SK-N-SH treated with all-trans-retinoic acid at 6 μM for 48 hours (cell line): ENCODE measurements around the gene EHBP1.
A peak's percentile ranks its signal among the peaks of the same experiment; 100 is the strongest.

Source experiments
- ATAC-seq: fragments of 200-7000 bp; cut with Tn5 transposase; 3 replicates; pipeline ENCODE4 v1.9.1; 2020; ENCODE audit warnings: mild to moderate bottlenecking, moderate library complexity
- CSDC2 ChIP-seq: fragments of 250-450 bp; sonication (Bioruptor Pico); IDR thresholded peaks from 2 replicates; pipeline ENCODE4 v1.5.0; 2020; ENCODE audit warnings: mild to moderate bottlenecking, moderate library complexity
- ESRRG ChIP-seq: fragments of 250-450 bp; sonication (Bioruptor Pico); IDR thresholded peaks from 2 replicates; pipeline ENCODE4 v1.6.1; 2021; ENCODE audit warnings: mild to moderate bottlenecking
- GLIS3 ChIP-seq: fragments of 250-450 bp; sonication (Bioruptor Pico); IDR thresholded peaks from 2 replicates; pipeline ENCODE4 v1.5.0; 2020; ENCODE audit warnings: mild to moderate bottlenecking, moderate library complexity
- OSR1 ChIP-seq: fragments of 250-450 bp; sonication (Bioruptor Pico); IDR thresholded peaks from 2 replicates; pipeline ENCODE4 v1.8.0; 2022; ENCODE audit warnings: moderate library complexity, mild to moderate bottlenecking, inconsistent platforms
- PATZ1 ChIP-seq: fragments of 250-450 bp; sonication (Bioruptor Pico); IDR thresholded peaks from 2 replicates; pipeline ENCODE4 v1.8.0; 2020; ENCODE audit warnings: mild to moderate bottlenecking, moderate library complexity, borderline replicate concordance
- POU6F1 ChIP-seq: fragments of 250-450 bp; sonication (Bioruptor Pico); IDR thresholded peaks from 2 replicates; pipeline ENCODE4 v1.8.0; 2021; ENCODE audit warnings: low read depth, mild to moderate bottlenecking, moderate library complexity, borderline replicate concordance
- PPARA ChIP-seq: fragments of 250-450 bp; sonication (Bioruptor Pico); IDR thresholded peaks from 2 replicates; pipeline ENCODE4 v1.5.0; 2020; ENCODE audit warnings: mild to moderate bottlenecking, borderline replicate concordance
- RARB ChIP-seq: fragments of 250-450 bp; sonication (Bioruptor Pico); IDR thresholded peaks from 2 replicates; pipeline ENCODE4 v1.8.0; 2021; ENCODE audit warnings: mild to moderate bottlenecking, moderate library complexity
- SNAI2 ChIP-seq: fragments of 250-450 bp; sonication (Bioruptor Pico); IDR thresholded peaks from 2 replicates; pipeline ENCODE4 v1.5.0; 2020; ENCODE audit warnings: mild to moderate bottlenecking, moderate library complexity
- TCF4 ChIP-seq: fragments of 250-450 bp; sonication (Bioruptor Pico); IDR thresholded peaks from 2 replicates; pipeline ENCODE4 v1.8.0; 2021; ENCODE audit warnings: mild to moderate bottlenecking, moderate library complexity, borderline replicate concordance
- TOX ChIP-seq: fragments of 250-450 bp; sonication (Bioruptor Pico); IDR thresholded peaks from 2 replicates; pipeline ENCODE4 v1.8.0; 2021; ENCODE audit warnings: mild to moderate bottlenecking, moderate library complexity, borderline replicate concordance
- ZC3H10 ChIP-seq: fragments of 250-450 bp; sonication (Bioruptor Pico); IDR thresholded peaks from 2 replicates; pipeline ENCODE4 v1.5.1; 2021; ENCODE audit warnings: mild to moderate bottlenecking, moderate library complexity
- ZFP3 ChIP-seq: fragments of 250-450 bp; sonication (Bioruptor Pico); IDR thresholded peaks from 2 replicates; pipeline ENCODE4 v1.5.0; 2020; ENCODE audit warnings: mild to moderate bottlenecking, moderate library complexity
- ZFP30 ChIP-seq: fragments of 450-650 bp; formaldehyde crosslinking; IDR thresholded peaks from 2 replicates; pipeline ENCODE4 v1.5.0; 2022; ENCODE audit warnings: mild to moderate bottlenecking, moderate library complexity
- ZNF565 ChIP-seq: fragments of 450-650 bp; formaldehyde crosslinking; conservative IDR thresholded peaks from 2 replicates; pipeline ENCODE4 v1.5.0; 2020; ENCODE audit warnings: low read depth, mild to moderate bottlenecking, moderate library complexity
- ZNF70 ChIP-seq: fragments of 450-650 bp; formaldehyde crosslinking; IDR thresholded peaks from 2 replicates; pipeline ENCODE4 v1.5.0; 2020; ENCODE audit warnings: mild to moderate bottlenecking, moderate library complexity
- ZNF8 ChIP-seq: fragments of 450-650 bp; formaldehyde crosslinking; IDR thresholded peaks from 2 replicates; pipeline ENCODE4 v1.5.0; 2020; ENCODE audit warnings: mild to moderate bottlenecking, moderate library complexity
- TF ChIP-seq, protein P1 (sequence below): fragments of 250-450 bp; sonication (Bioruptor Pico); IDR thresholded peaks from 2 replicates; pipeline ENCODE4 v1.5.1; 2020; ENCODE audit warnings: low read depth, mild to moderate bottlenecking, moderate library complexity

Gene EHBP1

DNA sequence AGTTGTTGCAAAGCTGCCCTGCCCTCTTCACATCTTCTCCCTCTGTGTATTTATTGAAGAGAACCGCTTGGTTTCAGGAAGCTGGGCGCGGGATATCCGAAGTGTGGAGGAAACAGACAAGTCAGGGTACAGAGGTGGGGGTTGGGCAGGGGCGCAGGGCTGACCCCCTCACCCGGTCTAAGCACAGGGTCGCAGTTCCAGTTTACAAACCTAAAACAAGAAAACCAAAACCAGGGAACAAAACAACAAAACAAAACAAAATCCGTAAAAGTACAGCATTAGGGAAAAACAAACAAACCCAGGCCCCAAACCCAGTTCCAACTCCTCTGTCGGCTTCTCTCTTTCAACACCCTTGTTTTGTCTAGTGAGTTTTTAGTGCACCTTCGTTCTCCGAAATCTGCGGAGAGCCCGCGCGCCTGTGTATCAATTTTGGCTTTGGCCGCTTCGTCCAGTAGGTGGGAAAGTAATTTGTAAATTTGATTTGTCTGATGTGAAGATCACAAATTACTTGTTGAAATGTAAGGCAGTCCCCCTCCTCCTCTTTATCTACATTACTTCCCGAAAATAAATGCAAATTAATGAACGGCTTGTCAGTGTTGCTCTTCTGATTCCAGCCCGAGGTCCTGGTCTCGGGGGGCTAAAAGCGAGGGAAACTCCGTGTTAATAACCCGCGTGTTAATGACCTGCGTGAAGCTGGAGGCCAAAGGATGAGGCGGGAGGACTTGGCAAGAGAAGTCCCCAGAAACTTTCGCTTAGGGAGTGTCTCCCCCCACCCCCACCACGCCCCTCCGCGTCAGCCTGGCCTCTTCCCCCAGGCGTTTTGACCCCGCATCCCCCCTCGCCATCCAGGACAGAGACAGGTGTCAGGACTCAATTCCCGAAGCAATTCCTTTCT is 352.0 kb downstream of the EHBP1 start:
- no peak for ATAC-seq
- no peak for TF ChIP-seq TOX (CRISPR knock-in tag)
- no peak for TF ChIP-seq ESRRG (CRISPR knock-in tag)

DNA sequence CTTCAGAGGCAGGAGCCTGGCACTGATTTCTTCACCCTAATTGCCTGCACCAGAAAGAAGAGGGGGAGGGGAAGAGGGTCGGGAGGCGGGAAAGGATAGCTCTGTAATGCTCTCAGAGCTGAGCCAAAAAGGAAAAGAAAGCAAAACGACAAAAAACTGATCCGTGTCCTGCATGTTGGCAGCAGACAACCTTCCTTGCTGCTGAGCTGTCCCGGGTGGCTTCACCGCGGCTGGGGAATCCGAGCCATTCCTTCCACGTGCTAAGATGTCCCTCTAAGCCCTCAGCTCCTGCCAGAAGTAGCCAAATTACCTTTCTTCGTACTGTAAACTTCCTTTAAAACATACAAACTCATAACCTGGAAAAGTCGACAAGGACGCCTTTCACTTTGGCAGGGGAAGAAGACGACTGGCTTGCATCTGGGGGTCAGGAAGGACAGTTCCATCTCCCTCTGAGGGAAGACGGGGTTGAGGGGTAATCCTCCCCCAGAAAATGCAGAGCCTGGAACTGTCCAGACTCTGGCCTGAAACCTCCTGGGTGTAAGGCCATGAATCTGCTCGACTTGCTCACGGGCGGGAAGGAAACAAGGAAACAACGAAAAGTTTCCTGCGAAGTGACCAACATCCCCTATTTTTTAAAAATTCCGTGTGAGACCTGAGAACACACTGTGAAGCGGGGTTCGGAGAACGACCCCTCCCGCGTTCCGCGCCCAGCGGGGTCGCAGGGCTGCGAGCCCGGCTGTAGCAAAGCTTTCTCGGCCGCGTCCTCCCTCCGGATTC is 352.8 kb downstream of the EHBP1 start:
- TF ChIP-seq SNAI2, result no peak
- TF ChIP-seq ZNF70, result no peak
- no peak for TF ChIP-seq POU6F1 (CRISPR knock-in tag)
- no peak for TF ChIP-seq GLIS3 (CRISPR knock-in tag)
- TF ChIP-seq TCF4 (CRISPR knock-in tag), result no peak
- TF ChIP-seq, protein P1, sequence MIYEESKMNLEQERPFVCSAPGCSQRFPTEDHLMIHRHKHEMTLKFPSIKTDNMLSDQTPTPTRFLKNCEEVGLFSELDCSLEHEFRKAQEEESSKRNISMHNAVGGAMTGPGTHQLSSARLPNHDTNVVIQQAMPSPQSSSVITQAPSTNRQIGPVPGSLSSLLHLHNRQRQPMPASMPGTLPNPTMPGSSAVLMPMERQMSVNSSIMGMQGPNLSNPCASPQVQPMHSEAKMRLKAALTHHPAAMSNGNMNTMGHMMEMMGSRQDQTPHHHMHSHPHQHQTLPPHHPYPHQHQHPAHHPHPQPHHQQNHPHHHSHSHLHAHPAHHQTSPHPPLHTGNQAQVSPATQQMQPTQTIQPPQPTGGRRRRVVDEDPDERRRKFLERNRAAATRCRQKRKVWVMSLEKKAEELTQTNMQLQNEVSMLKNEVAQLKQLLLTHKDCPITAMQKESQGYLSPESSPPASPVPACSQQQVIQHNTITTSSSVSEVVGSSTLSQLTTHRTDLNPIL (CRISPR knock-in tag), result no peak
- no peak for TF ChIP-seq PATZ1 (CRISPR knock-in tag)
- no peak for TF ChIP-seq OSR1 (CRISPR knock-in tag)
- no peak for TF ChIP-seq TOX (CRISPR knock-in tag)
- no peak for TF ChIP-seq ZNF8 (CRISPR knock-in tag)
- TF ChIP-seq ZNF565, result no peak
- no peak for TF ChIP-seq PPARA (CRISPR knock-in tag)
- TF ChIP-seq ESRRG (CRISPR knock-in tag), result no peak
- no peak for TF ChIP-seq ZFP30
- no peak for TF ChIP-seq ZFP3 (CRISPR knock-in tag)
- peak; percentile 36 for ATAC-seq

- ATAC-seq, result peak; percentile 60
- TF ChIP-seq ZNF565 (no peak), CSDC2 (CRISPR knock-in tag) (no peak), ZNF70 (no peak), TOX (CRISPR knock-in tag) (no peak), PATZ1 (CRISPR knock-in tag) (no peak), RARB (CRISPR knock-in tag) (no peak), PPARA (CRISPR knock-in tag) (no peak), ZFP3 (CRISPR knock-in tag) (no peak), ZC3H10 (CRISPR knock-in tag) (no peak), POU6F1 (CRISPR knock-in tag) (no peak)
- TF ChIP-seq, all 23 proteins: peak for 0
Measured at GRCh38 chr2:63058921-63059792, 353.6 kb downstream of the EHBP1 start.
